Measurements from ENCODE around the gene SERPINH1. TPM values are rescaled to one million over a fixed set of nuclear protein-coding genes. Genes with fewer than 3 reads are reported as not detected.
A peak's percentile ranks its signal among the peaks of the same experiment; 100 is the strongest.

SERPINH1 gene
- polyA plus RNA-seq, 4 donors = 319 to 615 (median 354) TPM

- DNase-seq (ENCODE audit: low read depth in 4 of 4, low spot score in 3 of 4) = peak; percentile 82 to 87 (median 84)
Observed at GRCh38 chr11:75554258-75555022, 7.6 kb upstream of the SERPINH1 start.

- DNase-seq (ENCODE audit: low read depth in 4 of 4, low spot score in 3 of 4) = no peak
Observed at GRCh38 chr11:75555079-75555811, 6.8 kb upstream of the SERPINH1 start.

- no peak for DNase-seq (ENCODE audit: low read depth in 4 of 4, low spot score in 3 of 4)
Observed at GRCh38 chr11:75556275-75556674, 5.8 kb upstream of the SERPINH1 start.

- no peak for DNase-seq (ENCODE audit: low read depth in 4 of 4, low spot score in 3 of 4)
Observed at GRCh38 chr11:75557666-75558494, 4.2 kb upstream of the SERPINH1 start.

- DNase-seq (ENCODE audit: low read depth in 4 of 4, low spot score in 3 of 4) = no peak
Observed at GRCh38 chr11:75558939-75559843, 2.9 kb upstream of the SERPINH1 start.

GRCh38 chr11:75560644-75561043 is 1.4 kb upstream of the SERPINH1 start:
- no peak for DNase-seq (ENCODE audit: low read depth in 4 of 4, low spot score in 3 of 4)

GRCh38 chr11:75561426-75562047 is 516 bp upstream of the SERPINH1 start:
- no peak for DNase-seq (ENCODE audit: low read depth in 4 of 4, low spot score in 3 of 4)

GRCh38 chr11:75562836-75563484 is 907 bp downstream of the SERPINH1 start:
- DNase-seq (ENCODE audit: low read depth in 4 of 4, low spot score in 3 of 4) = no peak

GRCh38 chr11:75563501-75563977 is 1.5 kb downstream of the SERPINH1 start:
- no peak for DNase-seq (ENCODE audit: low read depth in 4 of 4, low spot score in 3 of 4)

GRCh38 chr11:75563978-75564552 is 2.0 kb downstream of the SERPINH1 start:
- DNase-seq (ENCODE audit: low read depth in 4 of 4, low spot score in 3 of 4) = no peak

- no peak for DNase-seq (ENCODE audit: low read depth in 4 of 4, low spot score in 3 of 4)
Observed at GRCh38 chr11:75565221-75565814, 3.3 kb downstream of the SERPINH1 start.

GRCh38 chr11:75565916-75566762 is 4.1 kb downstream of the SERPINH1 start:
- no peak for DNase-seq (ENCODE audit: low read depth in 4 of 4, low spot score in 3 of 4)

GRCh38 chr11:75566763-75567279 is 4.8 kb downstream of the SERPINH1 start:
- no peak for DNase-seq (ENCODE audit: low read depth in 4 of 4, low spot score in 3 of 4)

- DNase-seq (ENCODE audit: low read depth in 4 of 4, low spot score in 3 of 4) = no peak
Observed at GRCh38 chr11:75567971-75568370, 5.9 kb downstream of the SERPINH1 start.

- DNase-seq (ENCODE audit: low read depth in 4 of 4, low spot score in 3 of 4) = no peak
Observed at GRCh38 chr11:75568616-75569219, 6.7 kb downstream of the SERPINH1 start.

GRCh38 chr11:75570559-75571139 is 8.6 kb downstream of the SERPINH1 start:
- DNase-seq (ENCODE audit: low read depth in 4 of 4, low spot score in 3 of 4) = no peak
